Measurements from ENCODE around the gene GTF2H2. TPM values are rescaled to one million over a fixed set of nuclear protein-coding genes. Genes with fewer than 3 reads are reported as not detected.
"Not testable (repeated sequence)": the region's sequence is repeated elsewhere in the genome, so short reads cannot be mapped to it uniquely, and the experiment has no call there.

GTF2H2 gene
- total RNA-seq, 4 donors from 2014 or later = 7.2 to 61.3 (median 40.4) TPM

- H3K4me1 ChIP-seq; H3K27ac ChIP-seq; intact Hi-C loops (cut with DNase I; ENCODE audit: low total_unique reads); H3K36me3 ChIP-seq; H3K4me3 ChIP-seq; DNase-seq; H3K9me3 ChIP-seq; H3K27me3 ChIP-seq: not testable (repeated sequence)
Measured at GRCh38 chr5:71044808-71045207, 22.7 kb downstream of the GTF2H2 start.

GRCh38 chr5:71044128-71044527, 23.3 kb downstream of the GTF2H2 start:
- H3K27ac ChIP-seq; H3K4me3 ChIP-seq; H3K36me3 ChIP-seq; intact Hi-C loops (cut with DNase I; ENCODE audit: low total_unique reads); DNase-seq; H3K9me3 ChIP-seq; H3K4me1 ChIP-seq; H3K27me3 ChIP-seq: not testable (repeated sequence)

DNA sequence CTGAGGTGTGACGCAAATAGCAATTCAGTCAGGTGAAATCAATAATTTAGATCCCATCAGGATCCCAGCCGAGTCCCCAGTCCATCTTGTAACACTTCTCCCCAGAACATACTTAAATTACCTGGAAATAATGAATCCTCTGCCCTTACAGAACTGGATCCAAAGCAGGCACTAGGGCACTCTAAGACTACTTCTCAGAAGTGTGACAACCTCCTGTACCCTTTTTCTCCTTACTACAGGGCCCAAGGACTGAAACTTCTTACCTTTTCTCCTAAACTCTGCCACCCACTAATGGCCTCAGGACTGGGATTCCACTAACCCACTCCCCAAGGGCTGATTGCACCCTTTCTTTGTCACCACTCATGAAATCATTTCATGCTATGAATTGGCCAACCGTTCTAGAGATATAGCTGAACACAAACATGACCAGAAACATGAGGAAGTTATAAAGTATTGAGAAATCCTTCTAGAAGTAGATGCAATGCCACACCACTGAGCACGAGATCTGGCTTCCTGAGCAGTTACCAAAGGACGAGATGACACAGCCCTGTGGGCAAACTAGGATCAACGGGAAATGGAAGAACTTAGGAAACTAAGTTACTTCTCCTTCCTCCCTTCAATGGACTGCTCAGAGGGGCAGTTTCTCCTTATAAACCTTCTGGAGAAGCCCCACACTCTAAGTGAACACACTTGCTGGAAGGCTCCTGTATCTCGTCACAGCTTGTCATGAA, 36.3 kb downstream of the GTF2H2 start:
- H3K9me3 ChIP-seq; H3K27me3 ChIP-seq; H3K36me3 ChIP-seq; H3K4me3 ChIP-seq; intact Hi-C loops (cut with DNase I; ENCODE audit: low total_unique reads); DNase-seq; H3K27ac ChIP-seq; H3K4me1 ChIP-seq: not testable (repeated sequence)

GRCh38 chr5:71025289-71025953, 42.1 kb downstream of the GTF2H2 start, which contains the start of gene NAIP:
Gene NAIP, minus strand, starts transcription at chr5:71025339. Its CDS starts 12,424 bp downstream, at chr5:71012915.
- H3K27ac ChIP-seq; intact Hi-C loops (cut with DNase I; ENCODE audit: low total_unique reads): not testable (repeated sequence)

DNA sequence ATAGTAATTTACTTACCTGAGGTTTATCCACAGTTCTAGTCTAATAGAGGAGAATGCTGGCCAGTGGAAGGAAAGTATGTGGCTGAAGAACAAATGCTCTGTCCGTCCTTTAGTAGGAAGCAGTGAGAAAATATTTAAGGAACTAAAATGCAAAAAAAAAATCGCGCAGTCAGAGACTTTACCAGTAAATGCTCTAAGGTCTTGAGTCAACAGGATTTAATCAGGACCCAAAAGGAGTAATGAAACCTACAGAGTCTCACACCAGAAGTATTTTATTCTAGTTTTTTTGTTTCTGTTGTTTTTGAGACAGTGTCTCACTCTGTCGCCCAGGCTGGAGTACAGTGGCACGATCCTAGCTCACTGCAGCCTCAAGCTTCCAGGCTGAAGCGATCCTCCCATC, 46.8 kb downstream of the GTF2H2 start:
- H3K27ac ChIP-seq; H3K36me3 ChIP-seq; H3K27me3 ChIP-seq; H3K9me3 ChIP-seq; H3K4me3 ChIP-seq; intact Hi-C loops (cut with DNase I; ENCODE audit: low total_unique reads); H3K4me1 ChIP-seq; DNase-seq: not testable (repeated sequence)

More at GRCh38 chr5:71025289-71025953, 42.1 kb downstream of the GTF2H2 start, which contains the start of gene NAIP:
- H3K4me1 ChIP-seq, H3K9me3 ChIP-seq, H3K36me3 ChIP-seq, H3K27me3 ChIP-seq, DNase-seq, H3K4me3 ChIP-seq: not testable (repeated sequence)

- H3K27ac ChIP-seq; H3K9me3 ChIP-seq; H3K4me1 ChIP-seq; H3K4me3 ChIP-seq; DNase-seq; intact Hi-C loops (cut with DNase I; ENCODE audit: low total_unique reads); H3K36me3 ChIP-seq; H3K27me3 ChIP-seq: not testable (repeated sequence)
Measured at GRCh38 chr5:71018376-71019005, 49.0 kb downstream of the GTF2H2 start.

- no peak for TF ChIP-seq POLR2A (IDR thresholded peaks at IDR 0.05)
- DNase-seq = no peak
- Histone ChIP-seq H3K4me1 (no peaks in the 10 kb centered on the region), H3K36me3 (no peaks in the 10 kb centered on the region), H3K27ac (no peak overlapping the region), H3K27me3 (no peaks in the 10 kb centered on the region), H3K9me3 (no peaks in the 10 kb centered on the region), H3K4me3 (no peak overlapping the region)
- intact Hi-C loops (cut with DNase I; ENCODE audit: low total_unique reads) = no loop called here
Measured at GRCh38 chr5:71014176-71014575, 53.3 kb downstream of the GTF2H2 start.

DNA sequence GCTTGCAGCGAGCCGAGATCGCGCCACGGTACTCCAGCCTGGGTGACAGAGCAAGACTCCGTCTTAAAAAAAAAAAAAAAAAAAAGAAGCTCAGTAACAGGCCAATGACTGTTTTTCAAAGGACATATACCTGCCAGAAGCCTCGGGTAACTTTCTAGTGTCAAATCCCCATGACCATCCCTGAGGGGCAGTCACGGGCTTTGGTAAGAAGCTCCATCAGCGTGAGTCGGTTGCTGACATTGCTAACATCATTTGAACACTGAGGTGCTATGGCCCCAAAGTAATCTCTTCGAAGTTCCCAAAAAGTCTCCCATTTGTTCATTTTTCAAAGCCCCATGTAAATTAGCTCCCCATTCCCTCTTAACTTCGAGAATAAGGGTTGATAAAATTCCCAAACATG, 53.9 kb downstream of the GTF2H2 start:
- Histone ChIP-seq H3K36me3 (no peaks in the 10 kb centered on the region), H3K27me3 (no peaks in the 10 kb centered on the region), H3K9me3 (no peaks in the 10 kb centered on the region), H3K4me1 (no peaks in the 10 kb centered on the region), H3K4me3 (no peak overlapping the region), H3K27ac (no peak overlapping the region)
- TF ChIP-seq, protein P1, sequence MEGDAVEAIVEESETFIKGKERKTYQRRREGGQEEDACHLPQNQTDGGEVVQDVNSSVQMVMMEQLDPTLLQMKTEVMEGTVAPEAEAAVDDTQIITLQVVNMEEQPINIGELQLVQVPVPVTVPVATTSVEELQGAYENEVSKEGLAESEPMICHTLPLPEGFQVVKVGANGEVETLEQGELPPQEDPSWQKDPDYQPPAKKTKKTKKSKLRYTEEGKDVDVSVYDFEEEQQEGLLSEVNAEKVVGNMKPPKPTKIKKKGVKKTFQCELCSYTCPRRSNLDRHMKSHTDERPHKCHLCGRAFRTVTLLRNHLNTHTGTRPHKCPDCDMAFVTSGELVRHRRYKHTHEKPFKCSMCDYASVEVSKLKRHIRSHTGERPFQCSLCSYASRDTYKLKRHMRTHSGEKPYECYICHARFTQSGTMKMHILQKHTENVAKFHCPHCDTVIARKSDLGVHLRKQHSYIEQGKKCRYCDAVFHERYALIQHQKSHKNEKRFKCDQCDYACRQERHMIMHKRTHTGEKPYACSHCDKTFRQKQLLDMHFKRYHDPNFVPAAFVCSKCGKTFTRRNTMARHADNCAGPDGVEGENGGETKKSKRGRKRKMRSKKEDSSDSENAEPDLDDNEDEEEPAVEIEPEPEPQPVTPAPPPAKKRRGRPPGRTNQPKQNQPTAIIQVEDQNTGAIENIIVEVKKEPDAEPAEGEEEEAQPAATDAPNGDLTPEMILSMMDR (IDR thresholded peaks at IDR 0.05) = no peak
- no peak for TF ChIP-seq POLR2A (IDR thresholded peaks at IDR 0.05)
- DNase-seq = no peak
- intact Hi-C loops (cut with DNase I; ENCODE audit: low total_unique reads) = no loop called here

Measured in uterus (tissue), 4 donors.